ENCODE measurements around the gene PSMA2.
A peak's percentile ranks its signal among the peaks of the same experiment; 100 is the strongest.

The PSMA2 gene

GRCh38 chr7:42924223-42924838 lies 7.6 kb downstream of the PSMA2 start:
- Histone ChIP-seq H3K4me3 (ENCODE audit: extremely low read depth, insufficient read depth, low read length, poor library complexity, severe bottlenecking) (no peak overlapping the region), H3K9me3 (ENCODE audit: control insufficient read depth, low read length) (no peaks in the 10 kb centered on the region), H3K4me1 (ENCODE audit: control insufficient read depth, insufficient read depth, low read length, poor library complexity, severe bottlenecking) (peaks cover 3% of the 10 kb centered on the region), H3K27ac (ENCODE audit: low read depth, low read length, severe bottlenecking) (no peak overlapping the region), H3K36me3 (ENCODE audit: control insufficient read depth, insufficient read depth, low read length) (peaks cover 56% of the 10 kb centered on the region)
- WGBS, 2 experiments (ENCODE audit: insufficient coverage in 2 of 2): 93 to 100% methylated on average over 1 to 2 of the region's 5 CpGs

- WGBS, 2 experiments (ENCODE audit: insufficient coverage in 2 of 2): 100% methylated on average over 1 of the region's 3 CpGs; no CpG with 5 or more reads in 1 of the 2 experiments
- Histone ChIP-seq H3K4me1 (ENCODE audit: control insufficient read depth, insufficient read depth, low read length, poor library complexity, severe bottlenecking) (no peaks in the 10 kb centered on the region), H3K27ac (ENCODE audit: low read depth, low read length, severe bottlenecking) (no peak overlapping the region), H3K36me3 (ENCODE audit: control insufficient read depth, insufficient read depth, low read length) (peaks cover 64% of the 10 kb centered on the region), H3K4me3 (ENCODE audit: extremely low read depth, insufficient read depth, low read length, poor library complexity, severe bottlenecking) (no peak overlapping the region), H3K9me3 (ENCODE audit: control insufficient read depth, low read length) (no peaks in the 10 kb centered on the region)
Measured at GRCh38 chr7:42922017-42922753, 9.8 kb downstream of the PSMA2 start.

- no peak overlapping the region for H3K4me3 ChIP-seq (ENCODE audit: extremely low read depth, insufficient read depth, low read length, poor library complexity, severe bottlenecking)
- H3K36me3 ChIP-seq (ENCODE audit: control insufficient read depth, insufficient read depth, low read length): peaks cover 58% of the 10 kb centered on the region
- 83 to 94% methylated on average over 1 of the region's 1 CpG for WGBS, 2 experiments (ENCODE audit: insufficient coverage in 2 of 2)
- H3K4me1 ChIP-seq (ENCODE audit: control insufficient read depth, insufficient read depth, low read length, poor library complexity, severe bottlenecking): no peaks in the 10 kb centered on the region
- peak overlapping the region; percentile 26 for H3K27ac ChIP-seq (ENCODE audit: low read depth, low read length, severe bottlenecking)
- no peaks in the 10 kb centered on the region for H3K9me3 ChIP-seq (ENCODE audit: control insufficient read depth, low read length)
Measured at GRCh38 chr7:42915356-42915755, 16.6 kb downstream of the PSMA2 start.

GRCh38 chr7:42914421-42915045 lies 17.4 kb downstream of the PSMA2 start:
- Histone ChIP-seq H3K27ac (ENCODE audit: low read depth, low read length, severe bottlenecking) (peak overlapping the region; percentile 26), H3K9me3 (ENCODE audit: control insufficient read depth, low read length) (no peaks in the 10 kb centered on the region), H3K36me3 (ENCODE audit: control insufficient read depth, insufficient read depth, low read length) (peaks cover 54% of the 10 kb centered on the region), H3K4me1 (ENCODE audit: control insufficient read depth, insufficient read depth, low read length, poor library complexity, severe bottlenecking) (no peaks in the 10 kb centered on the region), H3K4me3 (ENCODE audit: extremely low read depth, insufficient read depth, low read length, poor library complexity, severe bottlenecking) (no peak overlapping the region)
- WGBS, 2 experiments (ENCODE audit: insufficient coverage in 2 of 2): 100% methylated on average over 1 of the region's 5 CpGs; no CpG with 5 or more reads in 1 of the 2 experiments

- no peak overlapping the region for H3K4me3 ChIP-seq (ENCODE audit: extremely low read depth, insufficient read depth, low read length, poor library complexity, severe bottlenecking)
- H3K27ac ChIP-seq (ENCODE audit: low read depth, low read length, severe bottlenecking): no peak overlapping the region
- WGBS, 2 experiments (ENCODE audit: insufficient coverage in 2 of 2): 59 to 83% methylated on average over 4 to 6 of the region's 6 CpGs
- H3K9me3 ChIP-seq (ENCODE audit: control insufficient read depth, low read length): no peaks in the 10 kb centered on the region
- H3K36me3 ChIP-seq (ENCODE audit: control insufficient read depth, insufficient read depth, low read length): peaks cover 49% of the 10 kb centered on the region
- no peaks in the 10 kb centered on the region for H3K4me1 ChIP-seq (ENCODE audit: control insufficient read depth, insufficient read depth, low read length, poor library complexity, severe bottlenecking)
Measured at GRCh38 chr7:42914009-42914408, 18.0 kb downstream of the PSMA2 start.

- H3K4me3 ChIP-seq (ENCODE audit: extremely low read depth, insufficient read depth, low read length, poor library complexity, severe bottlenecking): no peak overlapping the region
- H3K4me1 ChIP-seq (ENCODE audit: control insufficient read depth, insufficient read depth, low read length, poor library complexity, severe bottlenecking): no peaks in the 10 kb centered on the region
- 82% methylated on average over 2 of the region's 2 CpGs; no CpG with 5 or more reads in 1 of the 2 experiments for WGBS, 2 experiments (ENCODE audit: insufficient coverage in 2 of 2)
- H3K9me3 ChIP-seq (ENCODE audit: control insufficient read depth, low read length): no peaks in the 10 kb centered on the region
- H3K36me3 ChIP-seq (ENCODE audit: control insufficient read depth, insufficient read depth, low read length): peaks cover 45% of the 10 kb centered on the region
- no peak overlapping the region for H3K27ac ChIP-seq (ENCODE audit: low read depth, low read length, severe bottlenecking)
Measured at GRCh38 chr7:42913591-42913990, 18.4 kb downstream of the PSMA2 start.

- Histone ChIP-seq H3K27ac (ENCODE audit: low read depth, low read length, severe bottlenecking) (peak within 1 kb of the TSS; percentile 74), H3K4me1 (ENCODE audit: control insufficient read depth, insufficient read depth, low read length, poor library complexity, severe bottlenecking) (no peaks in the 10 kb centered on the region), H3K4me3 (ENCODE audit: extremely low read depth, insufficient read depth, low read length, poor library complexity, severe bottlenecking) (peak within 1 kb of the TSS; percentile 62), H3K36me3 (ENCODE audit: control insufficient read depth, insufficient read depth, low read length) (peaks cover 31% of the 10 kb centered on the region), H3K9me3 (ENCODE audit: control insufficient read depth, low read length) (no peaks in the 10 kb centered on the region)
- 1% methylated on average over 79 to 82 of the region's 95 CpGs for whole genome bisulfite sequencing, 2 experiments (ENCODE audit: insufficient coverage in 2 of 2)
Measured at GRCh38 chr7:42911454-42912447, 20.2 kb downstream of the PSMA2 start, which contains the start of gene C7orf25. C7orf25 (minus strand) TSS chr7:42912070; CDS start chr7:42910900, 1,170 bp downstream.

GRCh38 chr7:42910306-42910705 lies 21.7 kb downstream of the PSMA2 start:
- H3K4me3 ChIP-seq (ENCODE audit: extremely low read depth, insufficient read depth, low read length, poor library complexity, severe bottlenecking): peak overlapping the region; percentile 62
- WGBS, 2 experiments (ENCODE audit: insufficient coverage in 2 of 2): 83% methylated on average over 1 to 2 of the region's 2 CpGs
- H3K27ac ChIP-seq (ENCODE audit: low read depth, low read length, severe bottlenecking): no peak overlapping the region
- H3K36me3 ChIP-seq (ENCODE audit: control insufficient read depth, insufficient read depth, low read length): peaks cover 17% of the 10 kb centered on the region
- H3K4me1 ChIP-seq (ENCODE audit: control insufficient read depth, insufficient read depth, low read length, poor library complexity, severe bottlenecking): no peaks in the 10 kb centered on the region
- H3K9me3 ChIP-seq (ENCODE audit: control insufficient read depth, low read length): no peaks in the 10 kb centered on the region

- Histone ChIP-seq H3K36me3 (ENCODE audit: control insufficient read depth, insufficient read depth, low read length) (peaks cover 6% of the 10 kb centered on the region), H3K27ac (ENCODE audit: low read depth, low read length, severe bottlenecking) (no peak overlapping the region), H3K4me1 (ENCODE audit: control insufficient read depth, insufficient read depth, low read length, poor library complexity, severe bottlenecking) (no peaks in the 10 kb centered on the region), H3K9me3 (ENCODE audit: control insufficient read depth, low read length) (no peaks in the 10 kb centered on the region), H3K4me3 (ENCODE audit: extremely low read depth, insufficient read depth, low read length, poor library complexity, severe bottlenecking) (no peak overlapping the region)
Measured at GRCh38 chr7:42907316-42907715, 24.7 kb downstream of the PSMA2 start.

- Histone ChIP-seq H3K36me3 (ENCODE audit: control insufficient read depth, insufficient read depth, low read length) (peaks cover 6% of the 10 kb centered on the region), H3K4me3 (ENCODE audit: extremely low read depth, insufficient read depth, low read length, poor library complexity, severe bottlenecking) (no peak overlapping the region), H3K9me3 (ENCODE audit: control insufficient read depth, low read length) (no peaks in the 10 kb centered on the region), H3K27ac (ENCODE audit: low read depth, low read length, severe bottlenecking) (no peak overlapping the region), H3K4me1 (ENCODE audit: control insufficient read depth, insufficient read depth, low read length, poor library complexity, severe bottlenecking) (no peaks in the 10 kb centered on the region)
- 91 to 100% methylated on average over 1 of the region's 1 CpG for WGBS, 2 experiments (ENCODE audit: insufficient coverage in 2 of 2)
Measured at GRCh38 chr7:42906181-42906580, 25.8 kb downstream of the PSMA2 start.

Measured in mesodermal cell (in vitro differentiated cells).